Activated naive CD4-positive, alpha-beta T cell treated with anti-CD3 and anti-CD28 coated beads, Interleukin-2, amount 50 U/mL, for 24 hours (primary cell): Measurements from ENCODE around the gene KRTAP9-8.
"Not testable (repeated sequence)": the region's sequence is repeated elsewhere in the genome, so short reads cannot be mapped to it uniquely, and the experiment has no call there.

Experiments
- H3K27ac Mint-ChIP-seq: one replicate; pipeline ENCODE4 v1.8.0; 2021; ENCODE audit warnings: mild to moderate bottlenecking, mixed read lengths
- H3K27me3 Mint-ChIP-seq: one replicate; pipeline ENCODE4 v1.8.0; 2021; ENCODE audit warnings: mixed read lengths
- H3K36me3 Mint-ChIP-seq: one replicate; pipeline ENCODE4 v1.8.0; 2021; ENCODE audit warnings: mixed read lengths
- H3K4me1 Mint-ChIP-seq: one replicate; pipeline ENCODE4 v1.8.0; 2021; ENCODE audit warnings: mixed read lengths
- H3K4me3 Mint-ChIP-seq: one replicate; pipeline ENCODE4 v1.8.0; 2021; ENCODE audit warnings: mild to moderate bottlenecking, mixed read lengths
- H3K9me3 Mint-ChIP-seq: one replicate; pipeline ENCODE4 v1.8.0; 2021; ENCODE audit warnings: mixed read lengths

KRTAP9-8 gene

GRCh38 chr17:41237949-41238437 lies at the start of gene KRTAP9-8:
TSS of gene KRTAP9-8 (plus strand) at chr17:41237999. CDS start at chr17:41238052, 53 bp downstream.
- H3K4me3 Mint-ChIP-seq = not testable (repeated sequence)

GRCh38 chr17:41189837-41190318 lies 47.9 kb upstream of the KRTAP9-8 start, which contains the start of gene KRTAP9-1:
TSS of gene KRTAP9-1 (plus strand) at chr17:41189887. CDS start at chr17:41189887, 0 bp downstream.
- not testable (repeated sequence) for H3K4me3 Mint-ChIP-seq, H3K27me3 Mint-ChIP-seq, H3K27ac Mint-ChIP-seq, H3K9me3 Mint-ChIP-seq, H3K4me1 Mint-ChIP-seq, H3K36me3 Mint-ChIP-seq

More at GRCh38 chr17:41237949-41238437, at the start of gene KRTAP9-8:
- H3K27me3 Mint-ChIP-seq, H3K4me1 Mint-ChIP-seq, H3K36me3 Mint-ChIP-seq, H3K27ac Mint-ChIP-seq, H3K9me3 Mint-ChIP-seq: not testable (repeated sequence)

GRCh38 chr17:41190328-41190727 lies 47.5 kb upstream of the KRTAP9-8 start:
- no peaks in the 10 kb centered on the region for H3K4me1 Mint-ChIP-seq
- peaks cover 2% of the 10 kb centered on the region for H3K27me3 Mint-ChIP-seq
- H3K4me3 Mint-ChIP-seq = no peak overlapping the region
- no peaks in the 10 kb centered on the region for H3K9me3 Mint-ChIP-seq
- H3K36me3 Mint-ChIP-seq = peaks cover 2% of the 10 kb centered on the region
- H3K27ac Mint-ChIP-seq = no peak overlapping the region

GRCh38 chr17:41196068-41196467 lies 41.7 kb upstream of the KRTAP9-8 start:
- H3K4me1 Mint-ChIP-seq = no peaks in the 10 kb centered on the region
- H3K27me3 Mint-ChIP-seq = no peaks in the 10 kb centered on the region
- H3K27ac Mint-ChIP-seq = no peak overlapping the region
- H3K9me3 Mint-ChIP-seq = no peaks in the 10 kb centered on the region
- peaks cover 2% of the 10 kb centered on the region for H3K36me3 Mint-ChIP-seq
- H3K4me3 Mint-ChIP-seq = no peak overlapping the region

GRCh38 chr17:41199421-41200078 lies 38.2 kb upstream of the KRTAP9-8 start:
- Mint-ChIP-seq H3K36me3 (no peaks in the 10 kb centered on the region), H3K4me1 (no peaks in the 10 kb centered on the region), H3K4me3 (no peak overlapping the region), H3K27ac (no peak overlapping the region), H3K27me3 (no peaks in the 10 kb centered on the region), H3K9me3 (no peaks in the 10 kb centered on the region)

GRCh38 chr17:41211845-41212466 lies 25.8 kb upstream of the KRTAP9-8 start:
- H3K27me3 Mint-ChIP-seq = peaks cover 3% of the 10 kb centered on the region
- H3K4me3 Mint-ChIP-seq = no peak overlapping the region
- H3K27ac Mint-ChIP-seq = no peak overlapping the region
- peaks cover 6% of the 10 kb centered on the region for H3K9me3 Mint-ChIP-seq
- peaks cover 1% of the 10 kb centered on the region for H3K36me3 Mint-ChIP-seq
- H3K4me1 Mint-ChIP-seq = peaks cover 14% of the 10 kb centered on the region

- peaks cover 6% of the 10 kb centered on the region for H3K9me3 Mint-ChIP-seq
- H3K4me3 Mint-ChIP-seq = no peak overlapping the region
- H3K36me3 Mint-ChIP-seq = peaks cover 1% of the 10 kb centered on the region
- H3K27me3 Mint-ChIP-seq = peaks cover 3% of the 10 kb centered on the region
- peaks cover 14% of the 10 kb centered on the region for H3K4me1 Mint-ChIP-seq
- H3K27ac Mint-ChIP-seq = no peak overlapping the region
Measured at GRCh38 chr17:41212524-41213169, 25.2 kb upstream of the KRTAP9-8 start.

GRCh38 chr17:41215681-41216080 lies 22.1 kb upstream of the KRTAP9-8 start:
- Mint-ChIP-seq H3K9me3 (no peaks in the 10 kb centered on the region), H3K36me3 (peaks cover 1% of the 10 kb centered on the region), H3K4me1 (peaks cover 14% of the 10 kb centered on the region), H3K4me3 (no peak overlapping the region), H3K27ac (peak overlapping the region; percentile 8), H3K27me3 (no peaks in the 10 kb centered on the region)

GRCh38 chr17:41223821-41224220 lies 14.0 kb upstream of the KRTAP9-8 start:
- Mint-ChIP-seq H3K9me3 (no peaks in the 10 kb centered on the region), H3K27me3 (peaks cover 2% of the 10 kb centered on the region), H3K27ac (no peak overlapping the region), H3K36me3 (peaks cover 1% of the 10 kb centered on the region), H3K4me1 (peaks cover 6% of the 10 kb centered on the region), H3K4me3 (no peak overlapping the region)

- H3K27me3 Mint-ChIP-seq = peaks cover 2% of the 10 kb centered on the region
- H3K36me3 Mint-ChIP-seq = no peaks in the 10 kb centered on the region
- no peak overlapping the region for H3K27ac Mint-ChIP-seq
- H3K9me3 Mint-ChIP-seq = no peaks in the 10 kb centered on the region
- H3K4me1 Mint-ChIP-seq = peaks cover 10% of the 10 kb centered on the region
- no peak overlapping the region for H3K4me3 Mint-ChIP-seq
Measured at GRCh38 chr17:41226051-41226450, 11.7 kb upstream of the KRTAP9-8 start.

- H3K4me1 Mint-ChIP-seq, H3K27me3 Mint-ChIP-seq, H3K27ac Mint-ChIP-seq, H3K36me3 Mint-ChIP-seq, H3K9me3 Mint-ChIP-seq, H3K4me3 Mint-ChIP-seq: not testable (repeated sequence)
Measured at GRCh38 chr17:41226598-41227095, 11.2 kb upstream of the KRTAP9-8 start, which contains the start of gene KRTAP9-2. TSS of gene KRTAP9-2 (plus strand) at chr17:41226648. CDS start at chr17:41226655, 7 bp downstream.

- H3K36me3 Mint-ChIP-seq = no peaks in the 10 kb centered on the region
- H3K27ac Mint-ChIP-seq = no peak overlapping the region
- peaks cover 4% of the 10 kb centered on the region for H3K4me1 Mint-ChIP-seq
- no peak overlapping the region for H3K4me3 Mint-ChIP-seq
- H3K9me3 Mint-ChIP-seq = no peaks in the 10 kb centered on the region
- peaks cover 2% of the 10 kb centered on the region for H3K27me3 Mint-ChIP-seq
Measured at GRCh38 chr17:41230094-41230493, 7.7 kb upstream of the KRTAP9-8 start.

GRCh38 chr17:41231731-41232130 lies 6.1 kb upstream of the KRTAP9-8 start:
- peaks cover 4% of the 10 kb centered on the region for H3K4me1 Mint-ChIP-seq
- H3K27me3 Mint-ChIP-seq = peaks cover 2% of the 10 kb centered on the region
- H3K9me3 Mint-ChIP-seq = no peaks in the 10 kb centered on the region
- no peak overlapping the region for H3K27ac Mint-ChIP-seq
- no peak overlapping the region for H3K4me3 Mint-ChIP-seq
- H3K36me3 Mint-ChIP-seq = no peaks in the 10 kb centered on the region

GRCh38 chr17:41232399-41233105 lies 5.2 kb upstream of the KRTAP9-8 start, which contains the start of gene KRTAP9-3:
TSS of gene KRTAP9-3 (plus strand) at chr17:41232449. CDS start at chr17:41232502, 53 bp downstream.
- not testable (repeated sequence) for H3K4me1 Mint-ChIP-seq, H3K36me3 Mint-ChIP-seq, H3K27me3 Mint-ChIP-seq, H3K9me3 Mint-ChIP-seq, H3K4me3 Mint-ChIP-seq, H3K27ac Mint-ChIP-seq

GRCh38 chr17:41237116-41237515 lies 683 bp upstream of the KRTAP9-8 start:
- H3K4me3 Mint-ChIP-seq, H3K27ac Mint-ChIP-seq, H3K27me3 Mint-ChIP-seq, H3K9me3 Mint-ChIP-seq, H3K36me3 Mint-ChIP-seq, H3K4me1 Mint-ChIP-seq: not testable (repeated sequence)
